Measurements from ENCODE around the gene MTARC1. TPM values are rescaled to one million over a fixed set of nuclear protein-coding genes. Genes with fewer than 3 reads are reported as not detected.

Gene MTARC1
- total RNA-seq, 6 donors from 2014 or later: 10.0 to 41.7 (median 22.3) TPM

- peaks cover 0 to 15% (median 0%) of the 10 kb centered on the region in 4 donors for H3K36me3 ChIP-seq
- ATAC-seq (ENCODE audit: low FRiP score in 2 of 2) (no peak), DNase-seq (no peak)
- WGBS, 2 donors: 81 to 86% methylated on average over 12 of the region's 12 CpGs
- H3K27ac ChIP-seq: no peak overlapping the region
- H3K4me3 ChIP-seq: no peak overlapping the region
- TF ChIP-seq POLR2A (IDR thresholded peaks at IDR 0.05) (no peak), EP300 (IDR thresholded peaks at IDR 0.05) (no peak), CTCF (IDR thresholded peaks at IDR 0.05) (no peak), POLR2AphosphoS5 (IDR thresholded peaks at IDR 0.05) (no peak)
- H3K27me3 ChIP-seq: no peaks in the 10 kb centered on the region
- H3K9me3 ChIP-seq: no peaks in the 10 kb centered on the region
- peaks cover 0 to 10% (median 3%) of the 10 kb centered on the region in 4 donors for H3K4me1 ChIP-seq
Observed at GRCh38 chr1:220813013-220813412, 26.3 kb downstream of the MTARC1 start.

- no peak for TF ChIP-seq CTCF (IDR thresholded peaks at IDR 0.05)
- no peak for TF ChIP-seq POLR2A (IDR thresholded peaks at IDR 0.05)
- no peak for TF ChIP-seq EP300 (IDR thresholded peaks at IDR 0.05)
- no peak for TF ChIP-seq POLR2AphosphoS5 (IDR thresholded peaks at IDR 0.05)
- Histone ChIP-seq H3K9me3 (no peaks in the 10 kb centered on the region), H3K4me3 (no peak overlapping the region), H3K36me3 (peaks cover 0 to 15% (median 0%) of the 10 kb centered on the region in 4 donors), H3K4me1 (peaks cover 0 to 15% (median 5%) of the 10 kb centered on the region in 4 donors), H3K27me3 (no peaks in the 10 kb centered on the region), H3K27ac (no peak overlapping the region)
- WGBS, 2 donors: 73 to 86% methylated on average over 2 of the region's 2 CpGs
- DNase-seq (no peak), ATAC-seq (ENCODE audit: low FRiP score in 2 of 2) (no peak)
Observed at GRCh38 chr1:220815409-220815808, 28.7 kb downstream of the MTARC1 start.

- no peak for DNase-seq
Observed at GRCh38 chr1:220817907-220818306, 31.2 kb downstream of the MTARC1 start.

GRCh38 chr1:220818421-220819173, 31.9 kb downstream of the MTARC1 start:
- no peaks in the 10 kb centered on the region for H3K9me3 ChIP-seq
- TF ChIP-seq EP300 (IDR thresholded peaks at IDR 0.05) (no peak), POLR2A (IDR thresholded peaks at IDR 0.05) (no peak), CTCF (IDR thresholded peaks at IDR 0.05) (no peak), POLR2AphosphoS5 (IDR thresholded peaks at IDR 0.05) (no peak)
- ATAC-seq (ENCODE audit: low FRiP score in 2 of 2) (peak in 1 of 2 donors; percentile 88), DNase-seq (no peak)
- peaks cover 0 to 7% (median 3%) of the 10 kb centered on the region in 4 donors for H3K4me1 ChIP-seq
- peaks cover 0 to 4% (median 0%) of the 10 kb centered on the region in 4 donors for H3K36me3 ChIP-seq
- no peaks in the 10 kb centered on the region for H3K27me3 ChIP-seq
- H3K4me3 ChIP-seq: no peak overlapping the region
- H3K27ac ChIP-seq: peak overlapping the region in 3 of 4 donors; percentile 12 to 59 (median 32)
- WGBS, 2 donors: 51 to 56% methylated on average over 14 of the region's 14 CpGs

More at GRCh38 chr1:220817907-220818306, 31.2 kb downstream of the MTARC1 start:
- no peak overlapping the region for H3K4me3 ChIP-seq
- TF ChIP-seq POLR2A (IDR thresholded peaks at IDR 0.05): no peak
- TF ChIP-seq EP300 (IDR thresholded peaks at IDR 0.05): no peak
- no peak for TF ChIP-seq POLR2AphosphoS5 (IDR thresholded peaks at IDR 0.05)
- TF ChIP-seq CTCF (IDR thresholded peaks at IDR 0.05): no peak
- WGBS, 2 donors: 48 to 84% methylated on average over 1 of the region's 1 CpG
- H3K27me3 ChIP-seq: no peaks in the 10 kb centered on the region
- peak overlapping the region in 2 of 4 donors; percentile 12 to 59 for H3K27ac ChIP-seq
- H3K4me1 ChIP-seq: peaks cover 0 to 7% (median 3%) of the 10 kb centered on the region in 4 donors
- H3K9me3 ChIP-seq: no peaks in the 10 kb centered on the region
- ATAC-seq (ENCODE audit: low FRiP score in 2 of 2): peak in 1 of 2 donors; percentile 84
- peaks cover 0 to 8% (median 0%) of the 10 kb centered on the region in 4 donors for H3K36me3 ChIP-seq

Data from upper lobe of left lung (tissue), 6 donors.